Mesothelial cell of epicardium (in vitro differentiated cells): ENCODE results near the gene PIGL. TPM values are rescaled to one million over a fixed set of nuclear protein-coding genes. Genes with fewer than 3 reads are reported as not detected.

Experiments
- DNase-seq, 2 experiments: peaks; one replicate each; pipeline ENCODE4 v3.0.0; 2021; ENCODE audit warnings: low spot score in 2 of 2; ENCODE audit not compliant: unreplicated experiment in 2 of 2
- H3K27ac Mint-ChIP-seq: 2 replicates; pipeline ENCODE4 v1.8.0; 2021; ENCODE audit warnings: mixed read lengths
- H3K27me3 Mint-ChIP-seq: 2 replicates; pipeline ENCODE4 v1.8.0; 2021; ENCODE audit warnings: low read depth, mixed read lengths
- H3K36me3 Mint-ChIP-seq: 2 replicates; pipeline ENCODE4 v1.8.0; 2021; ENCODE audit warnings: mixed read lengths
- H3K4me1 Mint-ChIP-seq: 2 replicates; pipeline ENCODE4 v1.8.0; 2021; ENCODE audit warnings: mixed read lengths
- H3K4me3 Mint-ChIP-seq: 2 replicates; pipeline ENCODE4 v1.8.0; 2021; ENCODE audit warnings: mild to moderate bottlenecking, moderate library complexity, mixed read lengths
- H3K9me3 Mint-ChIP-seq: 2 replicates; pipeline ENCODE4 v1.8.0; 2021; ENCODE audit warnings: mixed read lengths
- CTCF ChIP-seq: fragments of 200-600 bp; sonication (generic); IDR thresholded peaks from one replicate; pipeline ENCODE4 v1.5.0; 2021; ENCODE audit warnings: antibody characterized with exemption; ENCODE audit not compliant: unreplicated experiment
- total RNA-seq: library from RNA; stranded (reverse); gene quantifications from 3 replicates; pipeline ENCODE4 v1.2.1, GENCODE V29; 2021

PIGL gene
- total RNA-seq, 1 donor from 2014 or later, result 69.4 TPM

DNA sequence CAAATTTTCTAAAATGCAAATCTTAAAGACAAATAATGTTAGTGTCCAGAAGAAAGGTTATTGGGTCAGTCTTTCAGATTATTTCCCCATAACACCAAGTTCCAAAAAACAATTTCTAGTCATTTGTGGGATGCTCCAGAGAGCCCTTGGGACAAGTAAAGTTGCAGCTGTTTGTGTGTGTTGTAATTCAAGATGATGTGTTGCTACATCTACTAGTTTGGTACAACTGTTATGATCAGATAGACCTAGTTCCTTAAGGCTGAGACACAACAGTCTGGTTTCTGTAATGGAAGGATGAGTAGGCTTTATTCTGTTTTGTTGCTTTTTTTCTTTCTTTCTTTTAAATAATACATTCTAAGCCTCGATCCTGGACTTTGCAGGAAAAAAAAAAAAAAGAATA, 41.9 kb downstream of the PIGL start:
- DNase-seq, result no peak
- TF ChIP-seq CTCF, result no peak
- peaks cover 1% of the 10 kb centered on the region for H3K36me3 Mint-ChIP-seq
- peaks cover 12% of the 10 kb centered on the region for H3K4me1 Mint-ChIP-seq
- no peak overlapping the region for H3K4me3 Mint-ChIP-seq
- no peak overlapping the region for H3K27ac Mint-ChIP-seq
- no peaks in the 10 kb centered on the region for H3K9me3 Mint-ChIP-seq
- no peaks in the 10 kb centered on the region for H3K27me3 Mint-ChIP-seq

- Mint-ChIP-seq H3K27me3 (no peaks in the 10 kb centered on the region), H3K4me3 (no peak overlapping the region), H3K4me1 (peaks cover 10% of the 10 kb centered on the region), H3K36me3 (no peaks in the 10 kb centered on the region), H3K27ac (no peak overlapping the region), H3K9me3 (no peaks in the 10 kb centered on the region)
- no peak for DNase-seq
- no peak for TF ChIP-seq CTCF
These were observed 42.9 kb downstream of the PIGL start for GRCh38 chr17:16259926-16260325.

DNA sequence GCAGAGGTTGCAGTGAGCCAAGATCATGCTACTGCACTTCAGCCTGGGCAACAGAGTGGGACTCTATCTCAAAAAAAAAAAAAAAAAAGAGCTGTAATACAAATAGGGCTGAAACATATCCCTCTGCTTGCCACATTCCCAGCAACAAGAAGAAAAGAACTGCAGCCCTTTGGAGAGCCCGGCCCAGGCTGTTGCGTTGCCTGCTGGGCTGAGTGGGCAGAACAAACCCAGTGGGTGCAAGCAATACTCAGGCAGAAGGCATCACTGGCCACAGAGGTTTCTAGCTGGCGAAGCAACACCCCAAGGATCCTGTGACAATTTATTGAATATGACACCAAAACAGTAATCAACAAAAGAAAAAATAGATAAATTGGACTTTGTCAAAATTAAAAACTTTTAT, 44.0 kb downstream of the PIGL start:
- no peak for DNase-seq
- Mint-ChIP-seq H3K27me3 (no peaks in the 10 kb centered on the region), H3K9me3 (no peaks in the 10 kb centered on the region), H3K36me3 (no peaks in the 10 kb centered on the region), H3K4me1 (no peaks in the 10 kb centered on the region), H3K4me3 (no peak overlapping the region), H3K27ac (no peak overlapping the region)
- TF ChIP-seq CTCF, result no peak

GRCh38 chr17:16262201-16262600, 45.2 kb downstream of the PIGL start:
- no peaks in the 10 kb centered on the region for H3K27me3 Mint-ChIP-seq
- no peak overlapping the region for H3K4me3 Mint-ChIP-seq
- H3K9me3 Mint-ChIP-seq, result no peaks in the 10 kb centered on the region
- H3K36me3 Mint-ChIP-seq, result no peaks in the 10 kb centered on the region
- DNase-seq, result no peak
- H3K4me1 Mint-ChIP-seq, result no peaks in the 10 kb centered on the region
- no peak for TF ChIP-seq CTCF
- no peak overlapping the region for H3K27ac Mint-ChIP-seq

- no peak for DNase-seq
- H3K27ac Mint-ChIP-seq, result no peak overlapping the region
- H3K36me3 Mint-ChIP-seq, result no peaks in the 10 kb centered on the region
- no peaks in the 10 kb centered on the region for H3K9me3 Mint-ChIP-seq
- H3K4me3 Mint-ChIP-seq, result no peak overlapping the region
- no peaks in the 10 kb centered on the region for H3K27me3 Mint-ChIP-seq
- H3K4me1 Mint-ChIP-seq, result no peaks in the 10 kb centered on the region
- TF ChIP-seq CTCF, result no peak
These were observed 50.2 kb downstream of the PIGL start for GRCh38 chr17:16267174-16267573.

DNA sequence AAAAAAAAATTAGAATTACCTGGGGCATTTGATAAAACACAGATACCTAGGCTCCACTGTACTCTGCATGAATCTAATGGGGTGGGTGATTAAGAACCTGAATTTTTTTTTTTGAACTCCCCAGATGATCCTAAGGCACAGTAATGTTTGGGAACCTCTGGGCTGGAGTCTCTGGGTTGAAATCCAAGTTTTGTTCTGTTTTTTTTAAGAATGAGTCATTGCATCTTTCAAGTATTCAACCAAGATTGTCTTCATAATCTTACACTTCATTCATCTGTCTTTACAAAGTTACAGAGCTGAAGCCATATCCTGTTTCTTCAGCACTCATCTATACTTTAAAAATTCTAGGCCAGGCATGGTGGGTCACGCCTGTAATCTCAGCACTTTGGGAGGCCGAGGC, 52.6 kb downstream of the PIGL start:
- Mint-ChIP-seq H3K27me3 (no peaks in the 10 kb centered on the region), H3K4me3 (no peak overlapping the region), H3K4me1 (no peaks in the 10 kb centered on the region), H3K9me3 (peaks cover 4% of the 10 kb centered on the region), H3K36me3 (peaks cover 2% of the 10 kb centered on the region), H3K27ac (no peak overlapping the region)
- no peak for TF ChIP-seq CTCF
- no peak for DNase-seq
